Stimulated activated CD4-positive, alpha-beta T cell treated with anti-CD3 and anti-CD28 coated beads, Interleukin-4, amount 100 ng/mL, for 4 hours (primary cell): Measurements from ENCODE around the gene NUAK2.
"Not testable (repeated sequence)": the region's sequence is repeated elsewhere in the genome, so short reads cannot be mapped to it uniquely, and the experiment has no call there.

Source experiments
- DNase-seq, 2 experiments: peaks; one replicate each; pipeline ENCODE4 v3.0.0-alpha.2; 2020

The NUAK2 gene

GRCh38 chr1:205321162-205321958 is at the start of gene NUAK2:
TSS of gene NUAK2 (minus strand) at chr1:205321745. CDS start at chr1:205321628, 117 bp downstream.
- DNase-seq: peak; percentile 85

GRCh38 chr1:205370780-205371179 is 49.2 kb upstream of the NUAK2 start:
- DNase-seq: no peak

- no peak for DNase-seq
Measured at GRCh38 chr1:205369701-205370123, 48.2 kb upstream of the NUAK2 start.

- DNase-seq: no peak
Measured at GRCh38 chr1:205368478-205368877, 46.9 kb upstream of the NUAK2 start.

GRCh38 chr1:205365945-205366463 is 44.5 kb upstream of the NUAK2 start:
- DNase-seq: no peak

- DNase-seq: not testable (repeated sequence)
Measured at GRCh38 chr1:205365086-205365485, 43.5 kb upstream of the NUAK2 start.

GRCh38 chr1:205360891-205361290 is 39.3 kb upstream of the NUAK2 start:
- no peak for DNase-seq

- no peak for DNase-seq
Measured at GRCh38 chr1:205359771-205360565, 38.4 kb upstream of the NUAK2 start.

- no peak for DNase-seq
Measured at GRCh38 chr1:205358579-205358978, 37.0 kb upstream of the NUAK2 start.

GRCh38 chr1:205357567-205357966 is 36.0 kb upstream of the NUAK2 start:
- no peak for DNase-seq

GRCh38 chr1:205356440-205357139 is 35.0 kb upstream of the NUAK2 start, which contains the start of gene KLHDC8A:
TSS of gene KLHDC8A (minus strand) at chr1:205356922. CDS start at chr1:205343604, 13,318 bp downstream.
- no peak for DNase-seq

GRCh38 chr1:205355075-205355453 is 33.5 kb upstream of the NUAK2 start:
- no peak for DNase-seq

GRCh38 chr1:205354259-205355074 is 32.9 kb upstream of the NUAK2 start:
- peak; percentile 43 to 44 for DNase-seq

GRCh38 chr1:205353612-205354011 is 32.1 kb upstream of the NUAK2 start:
- no peak for DNase-seq

GRCh38 chr1:205353191-205353590 is 31.6 kb upstream of the NUAK2 start:
- no peak for DNase-seq

- DNase-seq: no peak
Measured at GRCh38 chr1:205351984-205352713, 30.6 kb upstream of the NUAK2 start.

GRCh38 chr1:205350691-205351141 is 29.2 kb upstream of the NUAK2 start:
- no peak for DNase-seq

GRCh38 chr1:205350124-205350523 is 28.6 kb upstream of the NUAK2 start:
- no peak for DNase-seq

- DNase-seq: no peak
Measured at GRCh38 chr1:205348554-205349487, 27.3 kb upstream of the NUAK2 start.

GRCh38 chr1:205346956-205347574 is 25.5 kb upstream of the NUAK2 start:
- DNase-seq: no peak
